Liver (tissue), 9 donors: ENCODE results near the gene CD82. TPM values are rescaled to one million over a fixed set of nuclear protein-coding genes. Genes with fewer than 3 reads are reported as not detected.

Experiments used
- DNase-seq: peaks from one replicate; pipeline ENCODE4 v3.0.0-alpha.2; 2017; ENCODE audit warnings: low spot score
- H3K27ac ChIP-seq, 2 donors: one replicate each; pipeline ENCODE4 v1.7.0; 2013; ENCODE audit warnings: inconsistent platforms in 2 of 2, low read length in 2 of 2, control low read depth in 1 of 2, low read depth in 1 of 2, mild to moderate bottlenecking in 1 of 2
- H3K27me3 ChIP-seq, 4 donors: one replicate each; pipeline versions ENCODE4 v1.6.1 to v1.7.0; 2013; ENCODE audit warnings: low read length in 3 of 4, inconsistent platforms in 1 of 4, mild to moderate bottlenecking in 1 of 4, moderate library complexity in 1 of 4; ENCODE audit not compliant: control insufficient read depth in 4 of 4, insufficient read depth in 4 of 4
- H3K36me3 ChIP-seq, 4 donors: one replicate each; pipeline versions ENCODE4 v1.6.1 to v1.7.0; 2013; ENCODE audit warnings: low read length in 3 of 4, mild to moderate bottlenecking in 3 of 4, low read depth in 1 of 4, moderate library complexity in 1 of 4; ENCODE audit not compliant: control insufficient read depth in 4 of 4, insufficient read depth in 3 of 4
- H3K4me1 ChIP-seq, 4 donors: one replicate each; pipeline versions ENCODE4 v1.6.1 to v1.7.0; 2013; ENCODE audit warnings: low read length in 3 of 4, mild to moderate bottlenecking in 3 of 4, moderate library complexity in 1 of 4; ENCODE audit not compliant: control insufficient read depth in 4 of 4, insufficient read depth in 4 of 4
- H3K4me3 ChIP-seq, 3 donors: one replicate each; pipeline versions ENCODE4 v1.6.1 to v1.7.0; 2013; ENCODE audit warnings: low read length in 3 of 3, control low read depth in 1 of 3, low read depth in 1 of 3, mild to moderate bottlenecking in 1 of 3
- H3K9ac ChIP-seq, 2 donors: one replicate each; pipeline ENCODE4 v1.7.0; 2013; ENCODE audit warnings: low read length in 2 of 2, mild to moderate bottlenecking in 2 of 2, moderate library complexity in 2 of 2, control low read depth in 1 of 2, low read depth in 1 of 2
- H3K9me3 ChIP-seq, 4 donors: one replicate each; pipeline versions ENCODE4 v1.6.1 to v1.7.0; 2013; ENCODE audit warnings: low read length in 3 of 4; ENCODE audit not compliant: control insufficient read depth in 4 of 4
- EGR1 ChIP-seq, 2 donors: IDR thresholded peaks; 2 replicates each; pipeline ENCODE4 v1.6.1; 2016 to 2018; ENCODE audit warnings: antibody characterized with exemption in 2 of 2, low read depth in 2 of 2
- FOXA2 ChIP-seq: IDR thresholded peaks from 2 replicates; pipeline ENCODE4 v1.6.1; 2016; ENCODE audit warnings: antibody characterized with exemption
- GABPA ChIP-seq, 2 donors: IDR thresholded peaks in 1 of 2; conservative IDR thresholded peaks in 1 of 2; 2 replicates each; pipeline ENCODE4 v1.6.1; 2016; ENCODE audit warnings: antibody characterized with exemption in 2 of 2, mild to moderate bottlenecking in 1 of 2, moderate library complexity in 1 of 2
- HNF4A ChIP-seq, 2 donors: conservative IDR thresholded peaks; 2 replicates each; pipeline ENCODE4 v1.6.1; 2016; ENCODE audit warnings: antibody characterized with exemption in 2 of 2, mild to moderate bottlenecking in 2 of 2
- HNF4G ChIP-seq: IDR thresholded peaks from 2 replicates; pipeline ENCODE4 v1.6.1; 2016; ENCODE audit warnings: antibody characterized with exemption
- JUND ChIP-seq, 2 donors: IDR thresholded peaks; 2 replicates each; pipeline ENCODE4 v1.6.1; 2016; ENCODE audit warnings: antibody characterized with exemption in 2 of 2
- NR2F2 ChIP-seq: IDR thresholded peaks from 2 replicates; pipeline ENCODE4 v1.6.1; 2016; ENCODE audit warnings: antibody characterized with exemption
- RAD21 ChIP-seq, 2 donors: IDR thresholded peaks; 2 replicates each; pipeline ENCODE4 v1.6.1; 2016; ENCODE audit warnings: antibody characterized with exemption in 2 of 2, mild to moderate bottlenecking in 2 of 2
- RXRA ChIP-seq, 2 donors: IDR thresholded peaks; 2 replicates each; pipeline ENCODE4 v1.6.1; 2017 to 2018; ENCODE audit warnings: antibody characterized with exemption in 2 of 2, mild to moderate bottlenecking in 1 of 2
- SP1 ChIP-seq: IDR thresholded peaks from 2 replicates; pipeline ENCODE4 v1.6.1; 2018; ENCODE audit warnings: antibody characterized with exemption, mild to moderate bottlenecking
- TAF1 ChIP-seq: conservative IDR thresholded peaks from 2 replicates; pipeline ENCODE4 v1.6.1; 2016; ENCODE audit warnings: antibody characterized with exemption, mild to moderate bottlenecking
- YY1 ChIP-seq: IDR thresholded peaks from 2 replicates; pipeline ENCODE4 v1.6.1; 2016; ENCODE audit warnings: antibody characterized with exemption, mild to moderate bottlenecking
- WGBS: extraction: QIAGEN DNeasy Blood & Tissue Kit; methylation state at CpG from one replicate; pipeline ENCODE4 v1.1.7; 2013; 5-methylcytosine and 5-hydroxymethylcytosine counted together
- polyA plus RNA-seq, 2 donors: library from polyadenylated mRNA; stranded (reverse) in 1 of 2; unstranded in 1 of 2; fragments of 200-250 nt in 1 of 2; fragments of >200 nt in 1 of 2; fragmentation: Nextera tagmentation in 1 of 2; extraction: Ambion mirVana in 1 of 2; gene quantifications; one replicate each; pipeline versions ENCODE4 v1.2.1 to v1.2.3, GENCODE V29; 2013 to 2015
- total RNA-seq, 2 donors: library from RNA; depleted of rRNA; stranded (reverse); fragments of >200 nt; gene quantifications; one replicate each; pipeline ENCODE4 v1.2.3, GENCODE V29; 2014
- TF ChIP-seq, protein P1 (sequence below): IDR thresholded peaks from 2 replicates; pipeline ENCODE4 v1.6.1; 2016; ENCODE audit warnings: antibody characterized with exemption
- TF ChIP-seq, protein P2 (sequence below): fragments of 150-350 bp; IDR thresholded peaks from 2 replicates; pipeline ENCODE4 v1.5.1; 2017; ENCODE audit warnings: improper control_type of control experiment, low read depth, low read length; ENCODE audit not compliant: missing input control
- TF ChIP-seq, protein P3 (sequence below): IDR thresholded peaks from 2 replicates; pipeline ENCODE4 v1.6.1; 2016; ENCODE audit warnings: antibody characterized with exemption
- TF ChIP-seq, protein P4 (sequence below): IDR thresholded peaks from 2 replicates; pipeline ENCODE4 v1.6.1; 2016; ENCODE audit warnings: antibody characterized with exemption, mild to moderate bottlenecking
- TF ChIP-seq, protein P5 (sequence below): IDR thresholded peaks from 2 replicates; pipeline ENCODE4 v1.6.1; 2016; ENCODE audit warnings: antibody characterized with exemption
- donor health status: healthy.
- donor health status: healthy.
- donor health status: healthy.
- donor health status: healthy.
- donor health status: healthy.

Gene CD82
- total and polyA plus RNA-seq, 4 donors, result 27.4 to 82.6 (median 47.8) TPM

DNA sequence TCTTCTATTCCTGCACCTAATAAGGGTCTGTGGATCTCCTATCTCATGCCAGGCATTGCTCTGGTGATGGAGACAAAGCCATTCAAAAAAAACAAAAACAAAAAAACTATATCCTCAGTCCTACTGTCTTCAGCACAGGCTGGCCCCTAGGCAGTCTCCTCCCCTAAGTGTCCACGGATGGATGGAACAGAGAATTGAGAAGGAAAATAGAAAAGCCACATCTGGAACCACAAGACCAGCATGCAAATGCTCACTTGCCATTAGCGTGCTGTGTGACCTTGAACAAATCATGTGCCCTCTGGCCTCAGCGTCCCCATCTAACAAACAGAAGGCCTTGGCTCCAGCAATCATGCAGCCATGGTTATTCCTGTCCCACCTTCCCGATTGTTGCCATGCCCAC, 32.7 kb upstream of the CD82 start:
- TF ChIP-seq HNF4G (no peak), TAF1 (no peak)
- WGBS, result 52% methylated on average over 4 of the region's 4 CpGs

DNA sequence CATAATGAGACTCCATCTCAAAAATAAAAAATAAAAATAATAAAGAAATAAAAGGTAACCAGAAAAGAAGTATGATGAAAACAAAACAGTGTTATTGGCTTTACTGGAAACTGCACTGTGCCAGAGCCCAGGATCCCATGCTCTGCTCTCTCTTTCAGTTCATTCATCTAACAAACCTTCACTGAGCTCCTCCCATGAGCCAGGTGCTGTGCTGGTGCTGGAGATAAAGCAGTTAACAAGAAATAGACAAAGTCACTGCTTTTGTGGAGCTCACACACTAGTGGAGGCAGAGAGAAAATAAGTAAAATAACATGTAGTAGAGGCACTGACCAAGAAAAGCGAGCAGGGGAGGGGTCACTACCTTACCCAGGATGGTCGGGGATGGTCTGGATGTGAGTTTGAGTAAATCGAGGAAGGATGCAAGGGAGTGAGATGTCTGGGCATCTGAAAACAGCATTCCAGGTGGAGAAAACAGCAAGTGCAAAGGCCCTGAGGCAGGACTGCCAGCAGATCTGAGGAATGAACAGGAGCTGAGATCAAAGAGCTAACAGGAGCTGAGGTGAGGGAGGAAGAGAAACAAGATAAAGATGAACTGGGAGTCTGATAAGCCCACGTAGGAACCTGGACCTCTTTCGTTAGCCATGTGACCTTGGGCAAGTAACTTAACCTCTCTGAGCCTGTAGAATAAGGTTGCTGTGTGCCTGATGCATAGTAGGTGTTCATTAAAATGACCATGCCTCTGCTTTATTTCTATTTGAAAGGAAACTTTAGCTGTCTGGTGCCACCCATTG, 31.3 kb upstream of the CD82 start:
- no peaks in the 10 kb centered on the region for H3K27me3 ChIP-seq
- WGBS, result 74% methylated on average over 5 of the region's 5 CpGs
- no peak for DNase-seq
- H3K36me3 ChIP-seq, result no peaks in the 10 kb centered on the region
- TF ChIP-seq FOXA2 (no peak), TAF1 (no peak), YY1 (no peak), JUND (IDR thresholded peaks at IDR 0.05) (no peak), GABPA (IDR thresholded peaks at IDR 0.05 in 1 of 2, conservative IDR thresholded peaks at IDR 0.05 in 1 of 2) (no peak), NR2F2 (no peak), SP1 (no peak), RXRA (IDR thresholded peaks at IDR 0.05) (no peak), RAD21 (IDR thresholded peaks at IDR 0.05) (no peak), HNF4A (conservative IDR thresholded peaks at IDR 0.05) (no peak), EGR1 (IDR thresholded peaks at IDR 0.05; ENCODE audit: low read depth in 2 of 2) (no peak), HNF4G (no peak)
- TF ChIP-seq, protein P1, sequence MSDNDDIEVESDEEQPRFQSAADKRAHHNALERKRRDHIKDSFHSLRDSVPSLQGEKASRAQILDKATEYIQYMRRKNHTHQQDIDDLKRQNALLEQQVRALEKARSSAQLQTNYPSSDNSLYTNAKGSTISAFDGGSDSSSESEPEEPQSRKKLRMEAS, result no peak
- TF ChIP-seq, protein P2, sequence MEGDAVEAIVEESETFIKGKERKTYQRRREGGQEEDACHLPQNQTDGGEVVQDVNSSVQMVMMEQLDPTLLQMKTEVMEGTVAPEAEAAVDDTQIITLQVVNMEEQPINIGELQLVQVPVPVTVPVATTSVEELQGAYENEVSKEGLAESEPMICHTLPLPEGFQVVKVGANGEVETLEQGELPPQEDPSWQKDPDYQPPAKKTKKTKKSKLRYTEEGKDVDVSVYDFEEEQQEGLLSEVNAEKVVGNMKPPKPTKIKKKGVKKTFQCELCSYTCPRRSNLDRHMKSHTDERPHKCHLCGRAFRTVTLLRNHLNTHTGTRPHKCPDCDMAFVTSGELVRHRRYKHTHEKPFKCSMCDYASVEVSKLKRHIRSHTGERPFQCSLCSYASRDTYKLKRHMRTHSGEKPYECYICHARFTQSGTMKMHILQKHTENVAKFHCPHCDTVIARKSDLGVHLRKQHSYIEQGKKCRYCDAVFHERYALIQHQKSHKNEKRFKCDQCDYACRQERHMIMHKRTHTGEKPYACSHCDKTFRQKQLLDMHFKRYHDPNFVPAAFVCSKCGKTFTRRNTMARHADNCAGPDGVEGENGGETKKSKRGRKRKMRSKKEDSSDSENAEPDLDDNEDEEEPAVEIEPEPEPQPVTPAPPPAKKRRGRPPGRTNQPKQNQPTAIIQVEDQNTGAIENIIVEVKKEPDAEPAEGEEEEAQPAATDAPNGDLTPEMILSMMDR, result no peak
- TF ChIP-seq, protein P3, sequence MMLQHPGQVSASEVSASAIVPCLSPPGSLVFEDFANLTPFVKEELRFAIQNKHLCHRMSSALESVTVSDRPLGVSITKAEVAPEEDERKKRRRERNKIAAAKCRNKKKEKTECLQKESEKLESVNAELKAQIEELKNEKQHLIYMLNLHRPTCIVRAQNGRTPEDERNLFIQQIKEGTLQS, result no peak
- TF ChIP-seq, protein P4, sequence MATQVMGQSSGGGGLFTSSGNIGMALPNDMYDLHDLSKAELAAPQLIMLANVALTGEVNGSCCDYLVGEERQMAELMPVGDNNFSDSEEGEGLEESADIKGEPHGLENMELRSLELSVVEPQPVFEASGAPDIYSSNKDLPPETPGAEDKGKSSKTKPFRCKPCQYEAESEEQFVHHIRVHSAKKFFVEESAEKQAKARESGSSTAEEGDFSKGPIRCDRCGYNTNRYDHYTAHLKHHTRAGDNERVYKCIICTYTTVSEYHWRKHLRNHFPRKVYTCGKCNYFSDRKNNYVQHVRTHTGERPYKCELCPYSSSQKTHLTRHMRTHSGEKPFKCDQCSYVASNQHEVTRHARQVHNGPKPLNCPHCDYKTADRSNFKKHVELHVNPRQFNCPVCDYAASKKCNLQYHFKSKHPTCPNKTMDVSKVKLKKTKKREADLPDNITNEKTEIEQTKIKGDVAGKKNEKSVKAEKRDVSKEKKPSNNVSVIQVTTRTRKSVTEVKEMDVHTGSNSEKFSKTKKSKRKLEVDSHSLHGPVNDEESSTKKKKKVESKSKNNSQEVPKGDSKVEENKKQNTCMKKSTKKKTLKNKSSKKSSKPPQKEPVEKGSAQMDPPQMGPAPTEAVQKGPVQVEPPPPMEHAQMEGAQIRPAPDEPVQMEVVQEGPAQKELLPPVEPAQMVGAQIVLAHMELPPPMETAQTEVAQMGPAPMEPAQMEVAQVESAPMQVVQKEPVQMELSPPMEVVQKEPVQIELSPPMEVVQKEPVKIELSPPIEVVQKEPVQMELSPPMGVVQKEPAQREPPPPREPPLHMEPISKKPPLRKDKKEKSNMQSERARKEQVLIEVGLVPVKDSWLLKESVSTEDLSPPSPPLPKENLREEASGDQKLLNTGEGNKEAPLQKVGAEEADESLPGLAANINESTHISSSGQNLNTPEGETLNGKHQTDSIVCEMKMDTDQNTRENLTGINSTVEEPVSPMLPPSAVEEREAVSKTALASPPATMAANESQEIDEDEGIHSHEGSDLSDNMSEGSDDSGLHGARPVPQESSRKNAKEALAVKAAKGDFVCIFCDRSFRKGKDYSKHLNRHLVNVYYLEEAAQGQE, result no peak
- TF ChIP-seq, protein P5, sequence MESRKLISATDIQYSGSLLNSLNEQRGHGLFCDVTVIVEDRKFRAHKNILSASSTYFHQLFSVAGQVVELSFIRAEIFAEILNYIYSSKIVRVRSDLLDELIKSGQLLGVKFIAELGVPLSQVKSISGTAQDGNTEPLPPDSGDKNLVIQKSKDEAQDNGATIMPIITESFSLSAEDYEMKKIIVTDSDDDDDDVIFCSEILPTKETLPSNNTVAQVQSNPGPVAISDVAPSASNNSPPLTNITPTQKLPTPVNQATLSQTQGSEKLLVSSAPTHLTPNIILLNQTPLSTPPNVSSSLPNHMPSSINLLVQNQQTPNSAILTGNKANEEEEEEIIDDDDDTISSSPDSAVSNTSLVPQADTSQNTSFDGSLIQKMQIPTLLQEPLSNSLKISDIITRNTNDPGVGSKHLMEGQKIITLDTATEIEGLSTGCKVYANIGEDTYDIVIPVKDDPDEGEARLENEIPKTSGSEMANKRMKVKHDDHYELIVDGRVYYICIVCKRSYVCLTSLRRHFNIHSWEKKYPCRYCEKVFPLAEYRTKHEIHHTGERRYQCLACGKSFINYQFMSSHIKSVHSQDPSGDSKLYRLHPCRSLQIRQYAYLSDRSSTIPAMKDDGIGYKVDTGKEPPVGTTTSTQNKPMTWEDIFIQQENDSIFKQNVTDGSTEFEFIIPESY, result no peak
- H3K4me3 ChIP-seq, result no peak overlapping the region
- no peak overlapping the region for H3K9ac ChIP-seq
- H3K9me3 ChIP-seq, result no peaks in the 10 kb centered on the region
- H3K4me1 ChIP-seq, result peaks cover 0 to 3% (median 0%) of the 10 kb centered on the region in 4 donors
- H3K27ac ChIP-seq, result no peak overlapping the region

More for the DNA sequence above, 32.7 kb upstream of the CD82 start:
- no peaks in the 10 kb centered on the region for H3K9me3 ChIP-seq
- no peaks in the 10 kb centered on the region for H3K4me1 ChIP-seq
- no peak for DNase-seq
- H3K9ac ChIP-seq, result no peak overlapping the region
- H3K4me3 ChIP-seq, result no peak overlapping the region
- H3K27ac ChIP-seq, result no peak overlapping the region
- H3K27me3 ChIP-seq, result no peaks in the 10 kb centered on the region
- no peaks in the 10 kb centered on the region for H3K36me3 ChIP-seq
